HepG2 (cell line): ENCODE results near the gene CSKMT. TPM values are rescaled to one million over a fixed set of nuclear protein-coding genes. Genes with fewer than 3 reads are reported as not detected.

ENCODE experiments used
- FOXA1 ChIP-seq, 2 experiments: fragments of 450-650 bp in 1 of 2; sonication (generic) in 1 of 2; formaldehyde crosslinking in 1 of 2; IDR thresholded peaks; 2 replicates each; pipeline versions ENCODE4 v1.4.0 to v1.6.1; 2016 to 2020; ENCODE audit warnings: missing genetic modification reagents in 1 of 2
- FOXJ3 ChIP-seq: sonication (generic); formaldehyde crosslinking; IDR thresholded peaks from 2 replicates; pipeline ENCODE4 v1.4.0; 2020; ENCODE audit warnings: missing genetic modification reagents, mild to moderate bottlenecking, borderline replicate concordance
- FOXO1 ChIP-seq: sonication (generic); formaldehyde crosslinking; IDR thresholded peaks from 2 replicates; pipeline ENCODE4 v1.4.0; 2020; ENCODE audit warnings: missing genetic modification reagents
- NFE2 ChIP-seq: sonication (generic); formaldehyde crosslinking; IDR thresholded peaks from 2 replicates; pipeline ENCODE4 v1.4.0; 2020; ENCODE audit warnings: missing genetic modification reagents
- ZBTB1 ChIP-seq: sonication (generic); formaldehyde crosslinking; IDR thresholded peaks from 2 replicates; pipeline ENCODE4 v1.4.0; 2020; ENCODE audit warnings: missing genetic modification reagents, borderline replicate concordance
- ZC3H13 ChIP-seq: sonication (generic); formaldehyde crosslinking; IDR thresholded peaks from 2 replicates; pipeline ENCODE4 v1.8.1; 2023; ENCODE audit warnings: mild to moderate bottlenecking, missing genetic modification reagents, moderate library complexity
- ZFY ChIP-seq: sonication (generic); formaldehyde crosslinking; IDR thresholded peaks from 2 replicates; pipeline ENCODE4 v1.4.0; 2020; ENCODE audit warnings: missing genetic modification reagents
- ZNF121 ChIP-seq: sonication (generic); formaldehyde crosslinking; IDR thresholded peaks from 2 replicates; pipeline ENCODE4 v1.5.0; 2020; ENCODE audit warnings: mild to moderate bottlenecking, missing genetic modification reagents
- ZNF383 ChIP-seq: sonication (generic); formaldehyde crosslinking; IDR thresholded peaks from 2 replicates; pipeline ENCODE4 v1.4.0; 2020; ENCODE audit warnings: missing genetic modification reagents, mild to moderate bottlenecking, borderline replicate concordance
- ZNF446 ChIP-seq: sonication (generic); formaldehyde crosslinking; IDR thresholded peaks from 2 replicates; pipeline ENCODE4 v1.5.0; 2020; ENCODE audit warnings: mild to moderate bottlenecking, missing genetic modification reagents
- ZNF563 ChIP-seq: sonication (generic); formaldehyde crosslinking; IDR thresholded peaks from 2 replicates; pipeline ENCODE4 v1.8.0; 2022; ENCODE audit warnings: mild to moderate bottlenecking, moderate library complexity, missing genetic modification reagents
- ZNF564 ChIP-seq: sonication (generic); formaldehyde crosslinking; IDR thresholded peaks from 2 replicates; pipeline ENCODE4 v1.8.1; 2023; ENCODE audit warnings: mild to moderate bottlenecking, missing genetic modification reagents
- ZNF672 ChIP-seq: sonication (generic); formaldehyde crosslinking; IDR thresholded peaks from 2 replicates; pipeline ENCODE4 v1.8.1; 2022; ENCODE audit warnings: missing genetic modification reagents
- ZNF850 ChIP-seq: sonication (generic); formaldehyde crosslinking; conservative IDR thresholded peaks from 2 replicates; pipeline ENCODE4 v1.9.0; 2021; ENCODE audit warnings: mild to moderate bottlenecking, missing genetic modification reagents
- polyA plus RNA-seq, 8 experiments: library from polyadenylated mRNA; depleted of rRNA in 3 of 8; stranded (reverse) in 7 of 8; unstranded in 1 of 8; fragments of >200 nt; fragmentation: Illumina TruSeq in 4 of 8; extraction: Trizol in 4 of 8; gene quantifications; 2 replicates each; pipeline versions ENCODE4 v1.2.1 to v1.2.3, GENCODE V29; 2011 to 2016; ENCODE audit warnings: low read depth in 4 of 8, missing spikeins in 1 of 8, mixed read lengths in 1 of 8; ENCODE audit not compliant: insufficient read depth in 1 of 8
- total RNA-seq, 5 experiments: library from RNA; depleted of rRNA; stranded (reverse); fragments of >200 nt; fragmentation: Illumina TruSeq; extraction: Trizol; gene quantifications; 2 replicates each; pipeline ENCODE4 v1.2.3, GENCODE V29; 2016; ENCODE audit warnings: low read depth in 1 of 5
- TF ChIP-seq, protein P1 (sequence below), 2 experiments: sonication (generic) in 1 of 2; formaldehyde crosslinking in 1 of 2; IDR thresholded peaks; 2 replicates each; pipeline versions ENCODE4 v1.5.1 to v1.6.1; 2011 to 2020; ENCODE audit warnings: borderline replicate concordance in 1 of 2, low read depth in 1 of 2, low read length in 1 of 2, mild to moderate bottlenecking in 1 of 2, missing genetic modification reagents in 1 of 2, moderate library complexity in 1 of 2
- TF ChIP-seq, protein P2 (sequence below): IDR thresholded peaks from 2 replicates; pipeline ENCODE4 v1.6.1; 2016; ENCODE audit warnings: control low read depth
- TF ChIP-seq, protein P3 (sequence below): sonication (generic); formaldehyde crosslinking; IDR thresholded peaks from 2 replicates; pipeline ENCODE4 v1.8.0; 2022; ENCODE audit warnings: low read depth, missing genetic modification reagents
- TF ChIP-seq, protein P4 (sequence below): IDR thresholded peaks from 2 replicates; pipeline ENCODE4 v1.6.1; 2012; ENCODE audit warnings: low read depth, low read length, improper control_type of control experiment

CSKMT gene
- total and polyA plus RNA-seq, 2 of the 13 experiments (the other 11 are each of a cell fraction or from before 2014, with no cell fraction given), result 7.6 to 31.8 TPM

DNA sequence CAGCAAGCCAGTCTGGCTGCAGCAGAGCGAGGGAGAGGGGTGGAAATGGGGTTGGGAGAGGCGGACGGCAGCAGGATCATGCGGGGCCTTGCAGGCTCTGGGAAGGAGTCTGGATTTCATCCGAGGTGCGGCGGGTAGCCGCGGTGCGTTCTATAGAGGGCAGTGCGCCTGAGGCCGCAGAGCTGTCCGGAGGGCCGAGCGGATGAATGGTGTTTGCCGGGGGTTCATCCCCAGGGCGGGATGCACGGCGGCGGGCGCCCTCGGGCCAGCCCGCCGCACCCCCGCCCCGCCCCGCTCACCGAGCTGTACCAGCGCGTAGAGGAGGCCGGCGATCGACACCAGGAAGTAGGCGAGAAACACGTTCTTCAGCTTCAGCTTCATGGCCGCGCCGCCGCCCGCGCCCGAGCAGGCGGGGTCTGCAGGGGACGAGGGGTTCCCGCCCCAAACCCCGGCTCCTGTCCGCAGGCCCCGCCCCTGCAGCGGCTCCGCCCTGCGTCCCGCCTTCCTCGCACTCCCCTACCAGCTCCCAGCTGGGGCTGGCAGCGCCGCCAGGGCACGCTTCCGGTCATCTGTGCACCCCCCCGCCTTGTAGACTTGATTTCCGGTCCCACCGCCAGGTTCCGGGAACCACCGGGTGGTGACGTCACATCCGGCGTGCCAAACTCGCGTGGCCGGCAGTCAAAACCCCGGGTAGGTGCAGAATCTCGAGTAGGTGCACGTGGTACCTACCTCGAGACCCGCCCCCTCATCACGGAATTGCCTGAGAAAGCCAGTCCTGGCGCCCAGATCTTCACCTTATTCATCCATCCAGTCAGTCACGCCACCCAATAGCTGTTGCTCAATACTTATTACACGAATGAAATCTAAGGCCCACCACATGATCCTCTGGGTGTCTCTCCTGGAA is 43.3 kb upstream of the CSKMT start, which contains the start of gene B3GAT3 (continued):
- TF ChIP-seq, protein P1, sequence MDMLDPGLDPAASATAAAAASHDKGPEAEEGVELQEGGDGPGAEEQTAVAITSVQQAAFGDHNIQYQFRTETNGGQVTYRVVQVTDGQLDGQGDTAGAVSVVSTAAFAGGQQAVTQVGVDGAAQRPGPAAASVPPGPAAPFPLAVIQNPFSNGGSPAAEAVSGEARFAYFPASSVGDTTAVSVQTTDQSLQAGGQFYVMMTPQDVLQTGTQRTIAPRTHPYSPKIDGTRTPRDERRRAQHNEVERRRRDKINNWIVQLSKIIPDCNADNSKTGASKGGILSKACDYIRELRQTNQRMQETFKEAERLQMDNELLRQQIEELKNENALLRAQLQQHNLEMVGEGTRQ (IDR thresholded peaks at IDR 0.05; ENCODE audit: low read depth, low read length), result peak; percentile 41; the same call in 1 of the 2 replicates
- TF ChIP-seq, protein P1 (CRISPR knock-in tag; IDR thresholded peaks at IDR 0.05; ENCODE audit: borderline replicate concordance), result peak; percentile 67
- TF ChIP-seq, protein P2, sequence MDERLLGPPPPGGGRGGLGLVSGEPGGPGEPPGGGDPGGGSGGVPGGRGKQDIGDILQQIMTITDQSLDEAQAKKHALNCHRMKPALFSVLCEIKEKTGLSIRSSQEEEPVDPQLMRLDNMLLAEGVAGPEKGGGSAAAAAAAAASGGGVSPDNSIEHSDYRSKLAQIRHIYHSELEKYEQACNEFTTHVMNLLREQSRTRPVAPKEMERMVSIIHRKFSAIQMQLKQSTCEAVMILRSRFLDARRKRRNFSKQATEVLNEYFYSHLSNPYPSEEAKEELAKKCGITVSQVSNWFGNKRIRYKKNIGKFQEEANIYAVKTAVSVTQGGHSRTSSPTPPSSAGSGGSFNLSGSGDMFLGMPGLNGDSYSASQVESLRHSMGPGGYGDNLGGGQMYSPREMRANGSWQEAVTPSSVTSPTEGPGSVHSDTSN (CRISPR knock-in tag), result no peak
- TF ChIP-seq ZBTB1, result no peak
- TF ChIP-seq NFE2 (CRISPR knock-in tag), result no peak
- TF ChIP-seq FOXA1 (IDR thresholded peaks at IDR 0.05), result no peak
- no peak for TF ChIP-seq FOXA1 (CRISPR knock-in tag; IDR thresholded peaks at IDR 0.05)
- 0 out of 2 replicates have a peak, but pooled peaks have one; percentile 22 for TF ChIP-seq ZNF446
- TF ChIP-seq ZC3H13, result peak; percentile 87
- TF ChIP-seq ZNF121, result no peak
- TF ChIP-seq FOXO1 (CRISPR knock-in tag), result peak; percentile 58
- no peak; the same call in 1 of the 2 replicates for TF ChIP-seq ZNF564
- 0 out of 2 replicates have a peak, but pooled peaks have one; percentile 18 for TF ChIP-seq ZNF850
- no peak for TF ChIP-seq ZNF563 (CRISPR knock-in tag)
- peak; percentile 81 for TF ChIP-seq ZFY (CRISPR knock-in tag)
- no peak for TF ChIP-seq ZNF383 (CRISPR knock-in tag)
- TF ChIP-seq, protein P3, sequence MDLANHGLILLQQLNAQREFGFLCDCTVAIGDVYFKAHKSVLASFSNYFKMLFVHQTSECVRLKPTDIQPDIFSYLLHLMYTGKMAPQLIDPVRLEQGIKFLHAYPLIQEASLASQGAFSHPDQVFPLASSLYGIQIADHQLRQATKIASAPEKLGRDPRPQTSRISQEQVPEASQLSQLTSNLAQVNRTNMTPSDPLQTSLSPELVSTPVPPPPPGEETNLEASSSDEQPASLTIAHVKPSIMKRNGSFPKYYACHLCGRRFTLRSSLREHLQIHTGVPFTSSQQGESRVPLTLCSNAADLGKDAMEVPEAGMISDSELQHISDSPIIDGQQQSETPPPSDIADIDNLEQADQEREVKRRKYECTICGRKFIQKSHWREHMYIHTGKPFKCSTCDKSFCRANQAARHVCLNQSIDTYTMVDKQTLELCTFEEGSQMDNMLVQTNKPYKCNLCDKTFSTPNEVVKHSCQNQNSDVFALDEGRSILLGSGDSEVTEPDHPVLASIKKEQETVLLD (CRISPR knock-in tag), result peak; percentile 85
- TF ChIP-seq FOXJ3 (CRISPR knock-in tag), result no peak
- TF ChIP-seq, protein P4, sequence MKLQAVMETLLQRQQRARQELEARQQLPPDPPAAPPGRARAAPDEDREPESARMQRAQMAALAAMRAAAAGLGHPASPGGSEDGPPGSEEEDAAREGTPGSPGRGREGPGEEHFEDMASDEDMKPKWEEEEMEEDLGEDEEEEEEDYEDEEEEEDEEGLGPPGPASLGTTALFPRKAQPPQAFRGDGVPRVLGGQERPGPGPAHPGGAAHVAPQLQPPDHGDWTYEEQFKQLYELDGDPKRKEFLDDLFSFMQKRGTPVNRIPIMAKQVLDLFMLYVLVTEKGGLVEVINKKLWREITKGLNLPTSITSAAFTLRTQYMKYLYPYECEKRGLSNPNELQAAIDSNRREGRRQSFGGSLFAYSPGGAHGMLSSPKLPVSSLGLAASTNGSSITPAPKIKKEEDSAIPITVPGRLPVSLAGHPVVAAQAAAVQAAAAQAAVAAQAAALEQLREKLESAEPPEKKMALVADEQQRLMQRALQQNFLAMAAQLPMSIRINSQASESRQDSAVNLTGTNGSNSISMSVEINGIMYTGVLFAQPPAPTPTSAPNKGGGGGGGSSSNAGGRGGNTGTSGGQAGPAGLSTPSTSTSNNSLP, result peak; percentile 49; the same call in 1 of the 2 replicates
- TF ChIP-seq ZNF672 (CRISPR knock-in tag), result no peak
